Subcutaneous abdominal adipose tissue (tissue), 5 donors: Measurements from ENCODE around the gene ZBTB49.

Experiments used
- H3K27ac ChIP-seq: one replicate; pipeline ENCODE4 v1.7.0; 2013; ENCODE audit warnings: low read depth, mild to moderate bottlenecking, inconsistent platforms, low read length, moderate library complexity
- H3K27me3 ChIP-seq, 5 donors: one replicate each; pipeline ENCODE4 v1.7.0; 2013; ENCODE audit warnings: low read length in 5 of 5, inconsistent platforms in 1 of 5; ENCODE audit not compliant: control insufficient read depth in 5 of 5, insufficient read depth in 4 of 5
- H3K36me3 ChIP-seq, 5 donors: one replicate each; pipeline ENCODE4 v1.7.0; 2013; ENCODE audit warnings: low read length in 5 of 5; ENCODE audit not compliant: control insufficient read depth in 5 of 5, insufficient read depth in 5 of 5
- H3K4me1 ChIP-seq, 5 donors: one replicate each; pipeline ENCODE4 v1.7.0; 2013; ENCODE audit warnings: low read length in 5 of 5, mild to moderate bottlenecking in 3 of 5, moderate library complexity in 1 of 5; ENCODE audit not compliant: control insufficient read depth in 5 of 5, insufficient read depth in 5 of 5
- H3K4me3 ChIP-seq, 5 donors: one replicate each; pipeline ENCODE4 v1.7.0; 2013; ENCODE audit warnings: low read length in 5 of 5, low read depth in 1 of 5
- H3K9ac ChIP-seq, 5 donors: one replicate each; pipeline ENCODE4 v1.7.0; 2013; ENCODE audit warnings: low read length in 5 of 5, mild to moderate bottlenecking in 4 of 5, moderate library complexity in 3 of 5
- H3K9me3 ChIP-seq, 5 donors: one replicate each; pipeline ENCODE4 v1.7.0; 2013; ENCODE audit warnings: low read length in 5 of 5; ENCODE audit not compliant: control insufficient read depth in 5 of 5
- donor health status: healthy.
- donor health status: healthy.
- donor health status: healthy.
- donor health status: healthy.
- donor health status: healthy.

The ZBTB49 gene

DNA sequence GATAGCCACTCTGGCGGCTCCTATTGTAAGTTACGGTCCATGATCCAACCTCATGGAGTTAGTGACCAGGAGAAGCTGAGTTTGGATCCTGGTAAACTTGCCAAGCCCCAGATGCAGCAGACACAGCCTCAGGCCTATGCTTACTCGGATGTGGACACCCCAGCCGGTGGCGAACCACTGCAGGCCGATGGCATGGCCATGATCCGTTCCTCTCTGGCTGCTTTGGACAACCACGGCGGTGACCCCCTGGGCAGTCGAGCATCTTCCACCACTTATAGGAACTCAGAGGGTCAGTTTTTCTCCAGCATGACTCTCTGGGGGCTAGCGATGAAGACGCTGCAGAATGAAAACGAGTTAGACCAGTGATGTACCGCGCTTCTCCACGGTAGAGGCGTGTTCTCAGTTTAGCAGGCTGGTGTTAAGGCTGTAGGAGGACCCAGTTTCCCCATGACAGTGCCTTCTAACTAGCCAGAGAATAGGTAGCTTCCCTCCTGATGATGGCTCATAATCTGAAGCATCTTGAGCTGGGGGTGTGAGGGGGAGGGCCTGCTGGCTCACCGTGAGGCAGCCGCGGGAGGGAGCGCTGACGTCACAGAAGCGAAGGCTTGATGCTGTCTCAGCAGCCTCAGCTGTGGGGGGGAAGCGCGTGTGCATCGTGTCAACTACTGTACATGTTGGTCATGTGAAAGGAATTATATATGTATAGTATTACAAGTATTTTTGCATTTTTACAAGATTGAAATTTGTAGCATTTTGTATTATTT lies 31.1 kb downstream of the ZBTB49 start:
- H3K36me3 ChIP-seq: peaks cover 3 to 64% (median 48%) of the 10 kb centered on the region in 5 donors
- no peak overlapping the region for H3K4me3 ChIP-seq
- no peaks in the 10 kb centered on the region for H3K9me3 ChIP-seq
- no peaks in the 10 kb centered on the region for H3K27me3 ChIP-seq
- no peak overlapping the region for H3K27ac ChIP-seq
- no peak overlapping the region for H3K9ac ChIP-seq
- no peaks in the 10 kb centered on the region for H3K4me1 ChIP-seq

DNA sequence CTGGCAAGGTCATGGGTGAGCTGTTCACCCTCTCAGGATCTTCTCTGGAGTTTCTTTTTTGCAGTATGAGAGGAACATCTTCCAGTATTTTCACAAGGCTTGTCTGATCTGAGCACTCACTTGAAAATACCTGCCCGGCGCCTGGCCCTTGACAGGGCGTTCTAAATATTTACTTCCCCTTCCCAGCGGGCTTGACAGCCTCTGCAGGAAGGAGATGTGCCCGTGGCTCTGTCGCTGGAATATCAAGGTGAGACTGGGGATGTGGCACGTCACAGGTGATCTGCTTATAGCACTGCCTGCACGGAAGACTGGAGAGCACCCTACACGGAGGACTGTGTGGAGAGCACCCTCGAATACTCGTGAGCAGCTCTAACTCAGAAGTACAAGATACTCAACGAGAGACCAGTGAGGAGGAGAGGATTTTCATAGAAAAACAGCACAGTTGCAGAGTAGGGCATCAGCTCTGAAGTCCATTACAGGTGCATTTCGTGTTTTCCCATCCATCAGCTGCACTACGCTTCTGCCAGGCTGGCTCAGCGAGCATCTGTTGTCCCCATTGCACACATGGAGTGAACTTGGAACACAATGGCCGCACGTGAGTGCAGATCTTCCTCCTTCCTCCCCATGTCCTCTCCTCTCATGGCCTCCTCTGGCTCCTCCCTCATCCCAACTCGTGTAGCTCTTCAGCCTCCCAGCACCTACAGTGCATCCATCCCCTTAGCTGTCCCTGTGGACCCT lies 32.1 kb downstream of the ZBTB49 start:
- H3K4me3 ChIP-seq: no peak overlapping the region
- no peak overlapping the region for H3K9ac ChIP-seq
- H3K36me3 ChIP-seq: peaks cover 0 to 54% (median 39%) of the 10 kb centered on the region in 5 donors
- no peaks in the 10 kb centered on the region for H3K4me1 ChIP-seq
- no peaks in the 10 kb centered on the region for H3K9me3 ChIP-seq
- no peak overlapping the region for H3K27ac ChIP-seq
- no peaks in the 10 kb centered on the region for H3K27me3 ChIP-seq

DNA sequence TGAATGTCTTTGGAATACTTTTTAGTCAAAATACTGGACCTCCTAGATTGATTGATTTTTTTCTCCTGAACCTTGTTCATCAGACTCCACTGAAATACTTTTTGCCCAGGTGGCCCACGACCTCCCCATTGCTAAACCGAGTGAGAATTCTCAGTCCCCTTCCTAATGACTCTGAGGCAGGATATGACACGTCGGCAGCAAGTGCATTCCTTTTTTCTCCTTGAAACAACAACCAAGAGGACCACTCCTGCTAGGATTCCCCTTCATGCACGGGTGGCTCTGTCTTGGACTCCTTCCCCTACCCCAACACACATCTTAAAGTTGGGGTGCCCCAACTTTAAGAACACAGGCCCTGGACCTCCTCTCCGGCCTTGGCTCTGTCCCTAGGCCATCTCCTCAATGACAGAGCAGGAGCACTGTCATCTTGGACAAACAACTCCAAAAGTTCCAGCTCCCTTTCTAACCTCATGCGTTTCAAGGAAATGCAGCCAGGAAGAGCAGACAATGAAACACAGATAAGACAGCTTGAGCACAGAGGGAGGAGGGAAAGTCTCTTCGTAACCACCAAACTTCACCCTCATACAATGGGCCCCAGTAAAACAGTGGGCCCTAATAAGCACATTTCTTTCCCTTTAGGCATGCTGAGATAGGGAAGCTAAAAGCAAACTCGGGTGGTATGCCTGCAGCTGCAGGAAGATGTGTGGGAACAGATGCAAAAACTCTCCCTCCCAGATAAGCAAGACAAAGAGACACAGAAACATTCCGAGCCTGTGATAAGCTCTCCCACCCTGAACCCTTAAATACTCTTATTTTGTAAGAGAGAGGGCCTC lies 33.9 kb downstream of the ZBTB49 start:
- Histone ChIP-seq H3K4me1 (peaks cover 0 to 6% (median 0%) of the 10 kb centered on the region in 5 donors), H3K27me3 (no peaks in the 10 kb centered on the region), H3K4me3 (no peak overlapping the region), H3K27ac (no peak overlapping the region), H3K36me3 (peaks cover 0 to 39% (median 29%) of the 10 kb centered on the region in 5 donors), H3K9ac (no peak overlapping the region), H3K9me3 (no peaks in the 10 kb centered on the region)

DNA sequence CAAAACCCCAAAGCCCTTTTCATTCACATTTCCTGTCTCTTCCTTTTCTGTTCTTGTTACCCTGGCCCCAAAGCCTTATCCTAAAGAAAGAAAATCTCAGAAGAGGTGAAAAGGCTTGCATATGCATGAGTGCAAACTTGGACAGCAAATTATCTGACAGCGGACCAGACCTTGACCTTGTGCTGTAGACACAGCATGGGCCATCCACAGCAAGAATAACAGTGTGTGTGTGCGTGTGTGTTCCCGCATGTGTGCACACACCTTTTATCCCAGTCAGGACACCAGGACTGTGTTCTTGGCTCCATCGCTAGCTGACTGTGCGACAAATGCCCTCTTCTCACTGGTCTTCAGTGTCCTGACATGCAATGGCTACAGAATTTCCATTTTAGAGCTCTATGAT lies 35.3 kb downstream of the ZBTB49 start:
- Histone ChIP-seq H3K27ac (no peak overlapping the region), H3K9ac (no peak overlapping the region), H3K27me3 (no peaks in the 10 kb centered on the region), H3K4me1 (peaks cover 0 to 6% (median 2%) of the 10 kb centered on the region in 5 donors), H3K36me3 (peaks cover 0 to 26% (median 23%) of the 10 kb centered on the region in 5 donors), H3K4me3 (no peak overlapping the region), H3K9me3 (peaks cover 0 to 2% (median 0%) of the 10 kb centered on the region in 5 donors)

DNA sequence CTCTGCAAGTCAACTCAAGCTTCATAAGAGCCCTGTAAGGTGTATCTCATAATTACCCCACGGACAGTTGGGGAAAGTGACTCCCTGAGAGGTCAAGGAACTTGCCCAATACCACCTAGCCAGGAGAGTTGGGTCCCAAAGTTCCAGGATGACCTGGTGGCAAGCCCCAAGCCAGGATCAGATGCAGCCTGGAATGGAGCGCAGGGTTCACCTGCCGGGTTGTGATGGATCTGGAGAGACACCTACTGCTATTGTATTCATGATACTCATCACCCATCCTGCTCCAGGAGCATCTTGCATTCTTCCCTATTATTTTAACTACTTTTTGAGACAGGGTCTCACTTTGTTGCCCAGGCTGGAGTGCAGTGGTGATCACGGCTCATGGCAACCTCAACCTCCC lies 36.1 kb downstream of the ZBTB49 start:
- peaks cover 0 to 6% (median 2%) of the 10 kb centered on the region in 5 donors for H3K4me1 ChIP-seq
- no peak overlapping the region for H3K4me3 ChIP-seq
- H3K36me3 ChIP-seq: peaks cover 0 to 17% (median 15%) of the 10 kb centered on the region in 5 donors
- H3K9ac ChIP-seq: no peak overlapping the region
- H3K9me3 ChIP-seq: peaks cover 0 to 2% (median 0%) of the 10 kb centered on the region in 5 donors
- no peaks in the 10 kb centered on the region for H3K27me3 ChIP-seq
- no peak overlapping the region for H3K27ac ChIP-seq

DNA sequence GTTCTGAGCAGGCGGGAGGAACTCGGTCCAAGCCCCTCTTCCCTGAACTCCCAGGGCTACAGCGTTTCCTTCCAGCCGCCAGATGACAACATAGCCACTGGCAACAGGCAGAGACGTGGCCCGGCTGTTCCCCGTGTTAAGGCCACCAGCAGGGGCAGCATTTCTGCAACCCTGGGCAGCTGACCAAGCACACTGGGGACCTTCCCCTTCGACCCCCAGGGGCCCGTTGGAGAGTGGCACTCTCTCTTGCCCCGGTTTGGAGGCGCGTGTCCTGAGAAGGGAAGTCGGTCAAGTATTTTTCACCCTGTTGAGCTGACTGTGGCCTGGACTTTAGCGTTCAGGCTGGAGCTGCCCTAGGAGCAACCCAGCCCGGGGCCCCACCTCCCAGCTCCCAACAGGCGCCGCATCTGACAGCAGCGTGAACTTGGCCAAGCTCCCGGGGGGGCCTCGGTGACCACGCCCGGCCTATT lies 37.6 kb downstream of the ZBTB49 start:
- H3K36me3 ChIP-seq: peaks cover 0 to 4% (median under 1%) of the 10 kb centered on the region in 5 donors

DNA sequence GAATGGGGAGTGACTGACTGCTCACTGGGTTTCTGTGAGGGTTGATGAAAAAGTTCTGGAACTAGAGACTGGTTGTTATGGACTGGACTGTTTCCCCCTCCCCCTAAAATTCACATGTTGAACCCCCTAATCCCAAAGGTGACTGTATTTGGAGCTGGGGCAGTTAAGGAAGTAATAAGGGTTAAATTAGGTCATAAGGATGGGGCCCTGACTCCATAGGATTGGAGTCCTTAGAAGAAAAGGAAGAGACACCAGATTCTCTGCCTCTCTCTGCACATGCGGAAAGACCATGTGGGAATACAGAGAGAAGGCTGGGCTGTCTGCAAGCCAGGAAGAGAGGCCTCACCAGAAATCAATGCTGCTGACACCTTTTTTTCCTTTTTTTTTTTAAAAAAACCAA lies 38.2 kb downstream of the ZBTB49 start:
- no peak overlapping the region for H3K9ac ChIP-seq
- H3K27me3 ChIP-seq: no peaks in the 10 kb centered on the region
- peaks cover 0 to 2% (median 0%) of the 10 kb centered on the region in 5 donors for H3K9me3 ChIP-seq
- H3K4me3 ChIP-seq: no peak overlapping the region
- H3K27ac ChIP-seq: no peak overlapping the region
- H3K36me3 ChIP-seq: no peaks in the 10 kb centered on the region
- H3K4me1 ChIP-seq: peaks cover 0 to 6% (median 2%) of the 10 kb centered on the region in 5 donors

More for the DNA sequence above, 37.6 kb downstream of the ZBTB49 start:
- Histone ChIP-seq H3K9me3 (peaks cover 0 to 2% (median 0%) of the 10 kb centered on the region in 5 donors), H3K9ac (no peak overlapping the region), H3K4me3 (peak overlapping the region in 1 of 5 donors; percentile 30), H3K27ac (no peak overlapping the region), H3K4me1 (peaks cover 0 to 6% (median 2%) of the 10 kb centered on the region in 5 donors), H3K27me3 (no peaks in the 10 kb centered on the region)

DNA sequence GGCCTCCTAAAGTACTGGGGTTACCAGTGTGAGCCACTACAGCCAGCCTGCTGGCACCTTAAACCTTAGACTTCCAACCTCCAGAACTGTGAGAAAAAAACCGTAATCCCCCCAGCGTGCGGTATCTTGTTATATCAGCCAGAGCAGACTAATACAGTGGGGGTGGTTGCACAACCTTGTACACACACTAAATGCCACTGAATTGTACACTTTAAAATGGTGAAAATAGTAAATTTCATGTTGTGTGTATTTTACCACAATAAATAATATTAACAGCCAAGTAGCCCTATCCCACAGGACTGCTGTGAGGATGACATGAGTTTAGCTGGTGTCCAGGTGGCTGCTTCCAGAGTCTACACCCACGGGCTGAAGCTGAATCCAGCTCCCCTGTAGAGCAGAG lies 38.8 kb downstream of the ZBTB49 start:
- Histone ChIP-seq H3K27ac (no peak overlapping the region), H3K4me3 (no peak overlapping the region), H3K36me3 (no peaks in the 10 kb centered on the region), H3K9me3 (peaks cover 0 to 2% (median 0%) of the 10 kb centered on the region in 5 donors), H3K4me1 (peaks cover 0 to 6% (median 2%) of the 10 kb centered on the region in 5 donors), H3K9ac (no peak overlapping the region), H3K27me3 (no peaks in the 10 kb centered on the region)

DNA sequence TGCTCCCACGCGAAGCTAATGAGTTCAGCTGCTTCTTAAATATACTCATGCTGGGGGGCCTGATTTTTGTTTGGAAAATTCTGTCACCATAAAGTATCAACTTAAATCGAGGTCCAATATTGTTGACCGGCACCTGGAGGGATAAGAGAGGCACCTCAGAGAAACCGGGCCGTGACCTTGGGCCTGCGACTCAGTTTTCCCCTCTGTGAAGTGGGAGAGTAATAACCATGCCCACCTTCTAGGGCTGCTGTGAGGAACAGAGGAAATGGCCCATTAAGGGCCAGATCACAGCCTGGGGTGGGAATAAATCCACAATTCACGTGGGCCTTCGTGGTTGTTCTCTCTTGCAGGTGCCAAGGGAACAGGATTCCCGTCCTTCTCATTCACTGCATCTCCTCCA lies 39.4 kb downstream of the ZBTB49 start:
- Histone ChIP-seq H3K36me3 (no peaks in the 10 kb centered on the region), H3K9ac (no peak overlapping the region), H3K27me3 (no peaks in the 10 kb centered on the region), H3K4me3 (no peak overlapping the region), H3K9me3 (peaks cover 0 to 2% (median 0%) of the 10 kb centered on the region in 5 donors), H3K4me1 (peaks cover 0 to 6% (median 2%) of the 10 kb centered on the region in 5 donors), H3K27ac (no peak overlapping the region)
